ENCODE results near the gene DCN.

DNA sequence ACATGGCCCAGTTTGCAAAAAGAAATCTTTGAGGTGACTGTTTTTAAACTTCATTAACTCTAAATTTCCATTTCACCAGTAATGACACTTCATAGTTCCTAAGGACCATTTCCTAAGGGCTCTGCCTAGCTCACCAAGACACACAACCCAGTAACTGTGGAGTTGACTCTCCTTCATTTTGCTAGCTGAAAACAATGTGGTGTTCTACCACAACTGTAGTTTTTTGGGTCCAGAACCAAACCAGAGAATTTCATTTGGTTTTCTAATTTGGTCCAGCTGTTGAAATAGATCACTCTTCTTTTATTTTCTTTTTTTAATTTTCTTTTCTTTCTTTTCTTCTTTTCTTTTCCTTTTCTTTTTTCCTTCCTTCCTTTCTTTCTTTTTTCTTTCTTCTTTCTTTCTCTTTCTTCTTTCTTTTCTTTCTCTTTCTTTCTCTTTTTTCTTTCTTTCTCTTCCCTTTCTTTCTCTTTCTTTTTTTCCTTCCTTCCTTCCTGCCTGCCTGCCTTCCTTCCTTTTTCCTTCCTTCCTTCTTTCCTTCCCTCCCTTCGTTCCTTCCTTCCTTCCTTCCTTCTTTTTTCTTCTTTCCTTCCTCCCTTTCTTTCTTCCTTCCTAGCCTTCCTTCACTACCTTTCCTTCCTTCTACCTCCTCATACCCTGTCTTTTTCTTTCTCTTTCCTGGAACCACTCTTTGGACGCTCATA lies 52.8 kb downstream of the DCN start:
- TF ChIP-seq, protein P1, sequence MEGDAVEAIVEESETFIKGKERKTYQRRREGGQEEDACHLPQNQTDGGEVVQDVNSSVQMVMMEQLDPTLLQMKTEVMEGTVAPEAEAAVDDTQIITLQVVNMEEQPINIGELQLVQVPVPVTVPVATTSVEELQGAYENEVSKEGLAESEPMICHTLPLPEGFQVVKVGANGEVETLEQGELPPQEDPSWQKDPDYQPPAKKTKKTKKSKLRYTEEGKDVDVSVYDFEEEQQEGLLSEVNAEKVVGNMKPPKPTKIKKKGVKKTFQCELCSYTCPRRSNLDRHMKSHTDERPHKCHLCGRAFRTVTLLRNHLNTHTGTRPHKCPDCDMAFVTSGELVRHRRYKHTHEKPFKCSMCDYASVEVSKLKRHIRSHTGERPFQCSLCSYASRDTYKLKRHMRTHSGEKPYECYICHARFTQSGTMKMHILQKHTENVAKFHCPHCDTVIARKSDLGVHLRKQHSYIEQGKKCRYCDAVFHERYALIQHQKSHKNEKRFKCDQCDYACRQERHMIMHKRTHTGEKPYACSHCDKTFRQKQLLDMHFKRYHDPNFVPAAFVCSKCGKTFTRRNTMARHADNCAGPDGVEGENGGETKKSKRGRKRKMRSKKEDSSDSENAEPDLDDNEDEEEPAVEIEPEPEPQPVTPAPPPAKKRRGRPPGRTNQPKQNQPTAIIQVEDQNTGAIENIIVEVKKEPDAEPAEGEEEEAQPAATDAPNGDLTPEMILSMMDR (IDR thresholded peaks at IDR 0.05; ENCODE audit: low read depth, low read length) = no peak
- TF ChIP-seq EZH2phosphoT487 (IDR thresholded peaks at IDR 0.05; ENCODE audit: low read depth) = no peak
